ENCODE results near the gene GPR33. TPM values are rescaled to one million over a fixed set of nuclear protein-coding genes. Genes with fewer than 3 reads are reported as not detected.

The GPR33 gene, protein sequence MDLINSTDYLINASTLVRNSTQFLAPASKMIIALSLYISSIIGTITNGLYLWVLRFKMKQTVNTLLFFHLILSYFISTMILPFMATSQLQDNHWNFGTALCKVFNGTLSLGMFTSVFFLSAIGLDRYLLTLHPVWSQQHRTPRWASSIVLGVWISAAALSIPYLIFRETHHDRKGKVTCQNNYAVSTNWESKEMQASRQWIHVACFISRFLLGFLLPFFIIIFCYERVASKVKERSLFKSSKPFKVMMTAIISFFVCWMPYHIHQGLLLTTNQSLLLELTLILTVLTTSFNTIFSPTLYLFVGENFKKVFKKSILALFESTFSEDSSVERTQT
- not detected for total RNA-seq

DNA sequence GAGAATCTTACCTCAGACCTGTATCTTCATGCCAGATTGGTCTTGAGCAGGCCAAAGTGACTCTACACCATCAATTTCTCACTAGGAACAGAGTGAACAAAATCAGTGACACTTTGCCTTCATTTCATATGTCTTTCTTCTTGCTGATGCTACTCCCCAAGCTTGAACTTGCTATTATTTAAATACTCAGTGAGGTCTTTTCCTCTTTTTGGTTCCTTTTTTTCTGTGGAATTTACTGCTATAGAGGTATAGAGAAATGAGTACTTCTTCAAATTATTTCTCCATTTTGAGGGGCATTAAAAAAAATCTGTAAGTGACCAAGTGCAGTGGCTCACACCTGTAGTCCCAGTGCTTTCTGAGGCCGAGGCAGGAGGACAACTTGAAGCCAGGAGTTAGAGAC lies at the start of gene GPR33:
TSS of gene GPR33 (minus strand) at position 154 of the 400 bp plus-strand sequence. CDS start 4,074 bp downstream, outside the sequence.
- ATAC-seq, result no peak
- no peak for DNase-seq (ENCODE audit: low spot score in 2 of 2)
- Mint-ChIP-seq H3K36me3 (no peaks in the 10 kb centered on the region), H3K9me3 (peaks cover 0 to 4% of the 10 kb centered on the region in 2 donors), H3K27ac (no peak within 1 kb of the TSS)

DNA sequence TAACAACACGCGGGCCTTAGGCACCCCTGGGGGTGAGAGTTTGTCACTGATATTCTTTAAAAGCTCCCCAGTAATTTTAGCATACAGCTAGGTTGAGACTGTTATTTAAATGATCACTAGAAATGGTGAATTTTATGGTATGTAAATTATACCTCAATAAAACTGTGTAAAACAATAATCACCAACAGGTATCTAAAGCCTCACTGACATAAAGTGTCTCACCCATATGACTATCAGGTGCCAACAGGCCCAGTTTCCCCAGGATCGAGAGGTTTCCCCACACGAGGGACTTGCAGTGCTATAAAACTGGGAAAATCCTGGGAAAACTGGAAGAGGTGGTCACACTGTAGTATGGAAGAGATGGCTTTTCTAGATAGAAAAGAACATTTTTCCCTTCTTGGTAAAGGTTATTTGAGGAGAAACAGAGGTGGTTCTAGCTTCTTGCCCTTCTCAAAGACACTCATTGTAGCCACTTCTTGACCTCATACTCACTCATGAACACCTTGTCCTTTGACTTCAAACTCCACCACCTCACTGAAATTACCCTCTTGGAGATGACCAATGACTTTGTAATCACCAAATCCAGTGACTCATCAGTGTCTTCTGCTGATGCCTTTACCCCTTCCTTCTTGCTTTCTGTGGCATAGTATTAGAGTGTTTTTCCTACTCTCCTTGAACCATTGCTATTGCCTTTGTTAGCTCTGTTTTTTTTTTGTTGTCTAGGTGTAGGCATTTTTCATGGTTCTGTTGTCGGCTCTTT lies 48.5 kb upstream of the GPR33 start:
- DNase-seq (ENCODE audit: low spot score in 2 of 2), result no peak
- peak in 1 of 2 donors; percentile 56 for ATAC-seq
- Mint-ChIP-seq H3K9me3 (no peaks in the 10 kb centered on the region), H3K36me3 (no peaks in the 10 kb centered on the region), H3K27ac (no peak overlapping the region)

DNA sequence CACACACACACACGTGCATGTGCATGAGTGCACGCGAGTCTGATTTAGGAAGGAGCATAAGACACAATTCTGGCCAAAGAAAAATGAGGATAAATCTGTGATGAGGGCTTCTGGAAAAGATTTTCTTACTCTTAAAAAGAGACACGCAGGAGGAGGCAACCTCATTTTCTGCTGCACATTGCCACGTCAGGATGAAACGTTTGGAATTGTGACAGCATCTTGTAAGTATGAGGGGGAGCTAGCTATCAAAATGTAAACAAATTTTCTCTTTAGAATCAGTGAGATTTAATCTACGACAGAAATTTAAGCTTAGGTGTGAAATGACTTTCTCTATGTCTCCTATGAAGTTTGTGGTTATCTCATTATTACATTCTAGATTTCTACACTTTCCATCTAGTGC lies 42.3 kb upstream of the GPR33 start:
- H3K9me3 Mint-ChIP-seq, result no peaks in the 10 kb centered on the region
- ATAC-seq (no peak), DNase-seq (ENCODE audit: low spot score in 2 of 2) (no peak)
- H3K27ac Mint-ChIP-seq, result no peak overlapping the region
- H3K36me3 Mint-ChIP-seq, result no peaks in the 10 kb centered on the region

DNA sequence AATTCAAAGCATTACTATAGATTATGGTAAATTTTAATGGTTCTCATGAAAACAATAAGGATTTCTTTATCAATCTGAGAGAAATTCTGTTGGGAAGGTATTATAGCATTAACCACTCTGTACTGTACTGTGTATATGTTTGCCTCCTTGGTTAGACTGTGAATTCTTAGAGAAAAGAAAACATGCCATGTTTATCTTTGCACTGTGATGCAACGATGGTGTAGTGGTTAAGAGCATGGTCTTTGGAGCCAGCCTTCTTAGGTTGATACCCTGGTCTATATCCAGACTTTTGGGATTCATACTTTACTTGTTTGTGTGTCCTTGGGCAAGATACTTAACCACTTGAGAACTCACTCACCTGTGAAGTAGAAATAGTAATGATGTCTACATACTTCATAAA lies 41.2 kb upstream of the GPR33 start:
- Mint-ChIP-seq H3K27ac (no peak overlapping the region), H3K9me3 (no peaks in the 10 kb centered on the region), H3K36me3 (no peaks in the 10 kb centered on the region)
- no peak for ATAC-seq
- no peak for DNase-seq (ENCODE audit: low spot score in 2 of 2)

DNA sequence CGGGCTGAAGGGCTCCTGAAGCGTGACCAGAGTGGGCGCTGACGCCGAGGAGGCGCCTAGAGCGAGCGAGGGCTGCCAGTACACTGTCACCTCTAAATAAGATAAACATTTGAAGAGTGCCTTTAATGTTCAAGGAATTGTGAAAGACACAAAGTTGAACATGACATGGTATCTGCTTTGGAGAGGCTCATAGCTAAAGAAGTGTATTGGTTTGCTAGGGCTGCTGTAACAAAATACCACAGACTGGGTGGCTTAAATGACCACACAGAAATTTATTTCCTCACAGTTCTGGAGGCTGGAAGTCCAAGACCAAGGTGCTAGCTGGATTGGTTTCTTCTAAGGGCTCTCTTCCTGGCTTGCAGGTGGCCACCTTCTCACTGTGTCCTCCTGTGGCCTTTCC lies 39.7 kb upstream of the GPR33 start:
- no peaks in the 10 kb centered on the region for H3K36me3 Mint-ChIP-seq
- DNase-seq (ENCODE audit: low spot score in 2 of 2), result no peak
- no peak for ATAC-seq
- H3K9me3 Mint-ChIP-seq, result no peaks in the 10 kb centered on the region
- no peak overlapping the region for H3K27ac Mint-ChIP-seq

DNA sequence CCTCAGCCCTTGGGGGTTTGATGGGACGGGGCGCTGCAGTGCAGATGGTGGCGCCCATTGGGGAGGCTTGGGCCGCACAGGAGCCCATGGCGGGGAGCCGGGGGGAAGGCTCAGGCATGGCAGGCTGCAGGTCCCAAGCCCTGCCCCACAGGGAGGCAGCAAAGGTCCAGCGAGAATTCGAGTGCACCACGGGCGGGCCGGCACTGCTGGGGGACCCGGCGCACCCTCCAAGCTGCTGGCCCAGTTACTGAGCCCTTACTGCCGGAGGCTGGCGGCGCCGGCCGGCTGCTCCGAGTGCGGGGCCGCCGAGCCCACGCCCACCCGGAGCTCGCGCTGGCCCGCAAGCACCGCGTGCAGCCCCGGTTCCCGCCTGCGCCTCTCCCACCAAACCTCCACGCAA lies 39.2 kb upstream of the GPR33 start:
- Mint-ChIP-seq H3K27ac (no peak overlapping the region), H3K9me3 (no peaks in the 10 kb centered on the region), H3K36me3 (no peaks in the 10 kb centered on the region)
- ATAC-seq, result no peak
- DNase-seq (ENCODE audit: low spot score in 2 of 2), result no peak

DNA sequence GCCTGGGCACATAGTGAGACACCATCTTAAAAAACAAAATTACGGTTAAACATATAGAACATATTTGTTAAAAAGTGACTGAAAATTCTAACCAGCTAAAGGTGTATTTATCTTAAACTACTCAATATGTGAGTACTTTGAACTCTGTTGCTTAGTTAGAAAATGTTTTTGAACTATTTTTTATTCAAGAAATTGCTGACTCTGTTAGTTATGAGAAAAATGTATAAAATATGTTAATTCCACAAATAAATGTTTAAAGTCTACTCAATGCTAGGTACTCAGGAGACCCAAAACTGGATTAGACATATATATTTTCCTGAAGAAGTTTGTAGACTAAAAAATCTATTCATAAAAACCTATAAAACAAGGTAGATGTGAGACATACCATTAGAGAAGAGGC lies 23.0 kb upstream of the GPR33 start:
- no peaks in the 10 kb centered on the region for H3K36me3 Mint-ChIP-seq
- no peaks in the 10 kb centered on the region for H3K9me3 Mint-ChIP-seq
- no peak overlapping the region for H3K27ac Mint-ChIP-seq
- no peak for DNase-seq (ENCODE audit: low spot score in 2 of 2)
- no peak for ATAC-seq

DNA sequence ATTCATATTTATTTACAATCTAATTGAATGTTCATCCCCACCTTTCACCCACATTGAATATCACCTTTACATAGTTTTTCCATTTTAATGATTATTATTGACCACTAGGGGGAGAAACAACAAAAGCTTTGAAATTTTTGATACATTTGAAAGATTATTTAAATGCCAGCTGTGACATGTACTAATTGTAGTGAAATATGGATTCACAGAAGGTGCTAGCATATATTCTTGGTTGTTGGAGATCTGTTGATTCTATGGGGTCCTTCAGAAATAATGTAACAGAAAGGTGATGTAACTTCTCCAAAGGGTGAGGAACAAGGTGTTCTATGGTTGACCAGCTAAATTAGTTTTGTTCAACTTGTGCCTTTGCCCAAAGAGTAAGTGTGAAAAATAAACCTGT lies 22.4 kb upstream of the GPR33 start:
- DNase-seq (ENCODE audit: low spot score in 2 of 2) (no peak), ATAC-seq (no peak)
- no peaks in the 10 kb centered on the region for H3K36me3 Mint-ChIP-seq
- no peak overlapping the region for H3K27ac Mint-ChIP-seq
- H3K9me3 Mint-ChIP-seq, result no peaks in the 10 kb centered on the region

DNA sequence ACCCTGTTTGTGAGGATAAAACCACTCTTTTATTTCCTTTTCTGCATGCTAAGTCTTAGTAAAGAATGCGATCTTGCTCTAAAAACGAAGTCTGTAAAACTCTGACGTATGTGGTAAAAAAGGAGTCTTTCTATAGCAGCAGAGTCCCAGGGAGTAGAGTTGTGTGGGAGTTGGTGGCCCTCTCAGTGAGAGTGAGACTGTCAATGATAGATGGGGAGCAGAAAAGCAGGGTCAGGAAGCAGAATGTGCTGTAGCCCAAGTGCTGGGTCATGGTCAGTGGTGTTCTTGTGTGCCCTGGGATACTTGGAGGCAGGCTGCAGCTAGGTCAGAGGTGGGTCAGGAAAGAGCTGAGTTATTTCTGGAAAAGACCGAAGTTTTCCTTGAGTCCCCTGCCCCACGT lies 20.3 kb upstream of the GPR33 start:
- ATAC-seq (no peak), DNase-seq (ENCODE audit: low spot score in 2 of 2) (no peak)
- Mint-ChIP-seq H3K36me3 (no peaks in the 10 kb centered on the region), H3K27ac (no peak overlapping the region), H3K9me3 (no peaks in the 10 kb centered on the region)

DNA sequence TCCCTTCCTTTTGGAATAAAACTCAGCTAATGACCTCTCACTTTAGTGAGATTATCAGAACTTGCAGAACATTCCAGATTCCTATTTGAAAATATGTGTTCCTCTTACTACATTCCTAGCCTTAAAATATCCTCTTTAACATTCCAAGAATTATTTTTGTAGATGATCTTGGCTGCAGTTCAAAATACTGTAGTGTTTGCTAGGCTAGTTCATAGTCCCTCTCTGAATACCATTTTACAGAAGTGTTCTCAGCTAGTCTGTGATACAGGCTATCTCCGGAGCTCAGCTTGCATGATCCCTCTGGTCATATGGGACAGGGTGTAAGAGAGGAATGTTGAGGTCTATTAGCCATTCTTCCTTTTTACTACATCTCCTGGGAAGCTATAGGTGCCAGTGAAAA lies 17.6 kb upstream of the GPR33 start:
- DNase-seq (ENCODE audit: low spot score in 2 of 2) (no peak), ATAC-seq (no peak)
- H3K9me3 Mint-ChIP-seq, result no peaks in the 10 kb centered on the region
- no peaks in the 10 kb centered on the region for H3K36me3 Mint-ChIP-seq
- H3K27ac Mint-ChIP-seq, result no peak overlapping the region

DNA sequence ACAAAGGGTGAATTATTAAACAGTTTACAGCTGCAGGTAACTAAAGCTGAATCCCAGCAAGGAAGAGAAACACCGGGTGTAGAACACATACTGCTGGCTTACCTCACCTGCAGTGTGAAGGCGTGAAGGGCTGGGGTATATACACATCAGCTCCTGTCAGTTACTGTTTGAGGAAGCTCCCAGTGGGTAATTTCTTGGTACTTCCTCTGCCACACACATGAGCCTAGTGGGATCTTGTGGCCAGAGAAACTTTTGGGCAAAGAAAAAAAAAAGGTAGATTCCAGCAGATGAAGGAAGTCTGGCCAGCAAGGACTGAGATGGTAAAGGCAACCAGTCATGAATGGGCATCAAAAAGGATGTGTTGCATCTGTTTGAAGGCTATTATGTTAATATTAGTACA lies 14.0 kb upstream of the GPR33 start:
- Mint-ChIP-seq H3K9me3 (peaks cover 0 to 6% of the 10 kb centered on the region in 2 donors), H3K27ac (no peak overlapping the region), H3K36me3 (no peaks in the 10 kb centered on the region)
- DNase-seq (ENCODE audit: low spot score in 2 of 2), result no peak
- no peak for ATAC-seq

DNA sequence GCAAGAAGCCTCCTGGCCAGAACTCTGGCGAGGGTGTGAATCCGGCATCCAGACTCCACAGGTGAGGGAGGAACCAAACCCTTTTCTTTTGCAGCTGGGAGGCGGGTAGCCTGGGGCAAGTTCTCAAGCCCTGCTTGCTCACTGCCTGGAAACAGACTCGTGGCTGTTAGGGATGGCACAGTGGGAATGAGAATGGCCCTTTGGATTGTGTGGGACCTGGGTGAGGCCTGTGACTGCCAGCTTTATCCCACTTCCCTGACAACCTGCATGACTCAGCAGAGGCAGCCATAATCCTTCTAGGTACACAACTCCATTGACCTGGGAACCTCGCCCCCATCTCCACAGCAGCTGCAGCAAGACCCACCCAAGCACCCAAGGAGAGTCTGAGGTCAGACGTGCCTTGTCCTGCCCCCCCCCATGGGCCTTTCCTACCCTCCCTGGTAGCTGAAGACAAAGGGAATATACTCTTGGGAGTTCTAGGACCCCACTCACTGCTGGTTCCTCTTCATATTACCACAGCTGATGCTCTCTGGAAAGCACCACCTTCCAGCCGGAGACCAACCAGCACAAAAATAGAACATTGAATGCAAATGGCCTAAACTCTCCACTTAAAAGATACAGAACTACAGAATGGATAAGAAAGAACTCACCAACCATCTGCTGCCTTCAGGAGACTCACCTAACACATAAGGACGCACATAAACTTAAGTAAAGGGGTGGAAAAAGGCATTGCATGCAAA lies 5.1 kb upstream of the GPR33 start:
- ATAC-seq, result no peak

DNA sequence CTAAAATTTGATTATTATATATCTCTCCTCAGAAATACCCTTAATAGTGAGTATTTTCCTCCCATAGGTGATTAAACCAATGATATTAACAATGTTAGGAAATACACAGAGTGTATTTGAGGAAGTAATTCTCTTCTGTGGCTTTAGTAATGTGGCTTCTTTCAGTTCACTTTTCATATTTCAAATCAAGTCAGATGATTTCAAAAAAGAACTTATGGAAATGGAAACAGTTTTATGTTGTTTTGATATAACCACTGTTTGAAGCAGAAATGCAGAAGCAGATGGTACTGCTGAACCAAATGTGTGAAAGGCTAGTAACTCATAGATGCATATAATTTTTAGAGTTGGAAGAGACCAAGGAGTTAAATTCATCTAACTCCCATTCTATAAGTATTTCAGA lies 1.9 kb upstream of the GPR33 start:
- ATAC-seq, result no peak
- no peak for DNase-seq (ENCODE audit: low spot score in 2 of 2)
- Mint-ChIP-seq H3K36me3 (no peaks in the 10 kb centered on the region), H3K9me3 (peaks cover 0 to 4% of the 10 kb centered on the region in 2 donors), H3K27ac (no peak overlapping the region)

More for the DNA sequence above, 5.1 kb upstream of the GPR33 start:
- Mint-ChIP-seq H3K9me3 (peaks cover 4 to 6% of the 10 kb centered on the region in 2 donors), H3K27ac (no peak overlapping the region), H3K36me3 (no peaks in the 10 kb centered on the region)
- no peak for DNase-seq (ENCODE audit: low spot score in 2 of 2)

DNA sequence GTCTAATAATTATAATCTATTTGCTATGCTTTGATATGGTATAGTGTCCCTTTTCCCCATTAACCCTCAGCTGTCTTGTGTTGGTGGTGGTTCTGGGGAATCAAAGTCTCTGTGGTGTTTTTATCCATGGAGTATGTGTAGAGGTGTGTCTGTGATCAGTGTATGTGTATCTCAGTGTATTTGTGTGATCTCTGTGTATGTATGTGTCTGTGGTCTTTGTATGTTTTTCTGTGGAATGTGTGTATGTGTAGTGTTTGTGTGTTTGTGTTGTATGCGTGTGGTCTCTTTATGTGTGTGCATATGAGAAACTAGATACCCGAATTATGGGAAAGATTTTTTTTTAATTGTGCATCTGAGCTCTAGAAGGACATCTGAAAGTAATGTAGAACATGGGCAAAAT lies 1.1 kb downstream of the GPR33 start:
- no peak for ATAC-seq
- Mint-ChIP-seq H3K9me3 (no peaks in the 10 kb centered on the region), H3K36me3 (no peaks in the 10 kb centered on the region), H3K27ac (no peak overlapping the region)
- no peak for DNase-seq (ENCODE audit: low spot score in 2 of 2)

DNA sequence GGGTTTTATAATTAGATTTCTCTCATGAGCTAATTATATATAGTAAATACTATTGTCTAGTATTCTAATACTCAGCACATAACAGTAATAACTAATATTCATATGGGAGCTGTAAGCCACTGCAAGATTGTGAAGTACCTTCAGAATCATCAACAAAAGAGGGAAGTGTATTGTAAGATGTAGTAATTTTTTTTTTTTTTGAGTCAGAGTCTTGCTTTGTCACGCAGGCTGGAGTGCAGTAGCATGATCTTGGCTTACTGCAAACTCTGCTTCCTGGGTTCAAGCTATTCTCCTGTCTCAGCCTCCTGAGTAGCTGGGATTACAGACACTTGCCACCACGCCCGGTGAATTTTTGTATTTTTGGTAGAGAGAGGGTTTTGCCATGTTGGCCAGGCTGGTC lies 3.1 kb downstream of the GPR33 start:
- no peak for DNase-seq (ENCODE audit: low spot score in 2 of 2)
- H3K36me3 Mint-ChIP-seq, result no peaks in the 10 kb centered on the region
- no peaks in the 10 kb centered on the region for H3K9me3 Mint-ChIP-seq
- no peak for ATAC-seq
- H3K27ac Mint-ChIP-seq, result no peak overlapping the region

DNA sequence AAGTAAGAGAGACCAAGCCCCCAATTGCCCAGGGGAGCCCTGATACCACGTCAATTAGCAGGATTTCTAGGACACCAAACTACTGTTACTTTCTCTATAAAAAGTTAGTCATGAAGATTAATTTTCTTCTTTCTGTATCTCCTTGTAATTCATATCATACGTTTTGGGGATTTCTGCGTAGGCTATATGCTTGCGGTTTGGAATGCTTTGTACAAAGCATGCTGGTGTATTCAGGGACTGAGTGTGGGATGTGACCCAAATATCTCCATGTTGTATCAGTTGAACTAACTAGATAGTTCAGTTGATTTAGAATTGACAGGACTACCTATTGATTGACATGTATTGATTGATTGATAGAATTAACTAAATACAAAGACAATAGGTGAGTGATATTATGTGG lies 7.7 kb downstream of the GPR33 start:
- ATAC-seq (no peak), DNase-seq (ENCODE audit: low spot score in 2 of 2) (no peak)
- Mint-ChIP-seq H3K9me3 (no peaks in the 10 kb centered on the region), H3K36me3 (no peaks in the 10 kb centered on the region), H3K27ac (no peak overlapping the region)

DNA sequence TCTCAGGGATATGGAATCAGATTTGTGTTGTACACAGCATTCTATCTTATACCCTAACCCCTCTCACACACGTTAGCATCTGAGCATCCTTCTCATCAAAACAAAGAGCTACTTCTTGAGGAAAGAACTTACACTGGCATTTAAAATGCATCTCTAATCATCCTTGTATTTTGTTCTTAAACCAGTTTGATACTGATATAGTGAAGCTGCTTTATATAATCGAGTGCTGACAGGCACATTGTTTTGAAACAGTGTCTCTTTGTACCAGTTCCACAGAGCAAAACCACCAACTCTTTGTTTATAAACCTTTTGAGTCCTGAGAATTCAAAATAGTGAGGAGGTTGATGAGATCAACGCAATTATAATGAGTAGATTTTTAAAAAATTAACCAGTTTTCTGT lies 8.8 kb downstream of the GPR33 start:
- no peak for DNase-seq (ENCODE audit: low spot score in 2 of 2)

More for the DNA sequence above, 8.8 kb downstream of the GPR33 start:
- Mint-ChIP-seq H3K36me3 (no peaks in the 10 kb centered on the region), H3K9me3 (no peaks in the 10 kb centered on the region), H3K27ac (no peak overlapping the region)
- ATAC-seq, result no peak

Measured in activated naive CD4-positive, alpha-beta T cell treated with anti-CD3 and anti-CD28 coated beads, Interleukin-2, amount 50 U/mL, for 72 hours (primary cell).